HepG2 (cell line): Measurements from ENCODE around the gene CREG1. TPM values are rescaled to one million over a fixed set of nuclear protein-coding genes. Genes with fewer than 3 reads are reported as not detected.

Experiments used
- ATAC-seq: fragments of 200-7000 bp; cut with Tn5 transposase; 3 replicates; pipeline ENCODE4 v1.9.1; 2020; ENCODE audit warnings: mild to moderate bottlenecking, moderate library complexity
- BruUV-seq: library from RNA; stranded (reverse); fragments of 400-500 nt; replicated peaks from 2 replicates; lab custom pipeline; 2021; lab: Mats Ljungman, UMichigan
- CTCF ChIA-PET: fragments of 300-600 bp; formaldehyde crosslinking; extraction: SDS; loops from one replicate; lab custom pipeline; 2021; ENCODE audit warnings: low total read pairs, inconsistent platforms, low intra/inter-chr PET ratio; lab: Yijun Ruan, JAX
- POLR2A ChIA-PET: fragments of 350-600 bp; sonication (Branson Sonifier 250); formaldehyde crosslinking; loops from one replicate; lab custom pipeline; 2020; ENCODE audit warnings: antibody characterized with exemption, inconsistent platforms; lab: Yijun Ruan, JAX
- DNase-seq: peaks from one replicate; pipeline ENCODE4 v3.0.0-alpha.2; 2015; ENCODE audit warnings: low spot score
- FAIRE-seq: peaks from 3 replicates; lab custom pipeline; 2011; peaks lifted over from hg19 to GRCh38; lab: Jason Lieb, UNC
- H2AFZ ChIP-seq: one replicate; pipeline ENCODE4 v1.6.1; 2011; ENCODE audit warnings: low read length, inconsistent platforms
- H3K27ac ChIP-seq: fragments of 300-600 bp; 3 replicates; pipeline ENCODE4 v1.8.0; 2011; ENCODE audit warnings: mixed run types, mild to moderate bottlenecking, mixed read lengths, low read length, inconsistent platforms; ENCODE audit not compliant: insufficient read depth; ENCODE audit errors: extremely low read length
- H3K27me3 ChIP-seq, 2 experiments: fragments of 200-600 bp in 1 of 2; 2 replicates in 1 of 2; 3 replicates in 1 of 2; pipeline versions ENCODE4 v1.6.0 to v1.8.0; 2011; ENCODE audit warnings: low read length in 2 of 2, mild to moderate bottlenecking in 2 of 2, moderate library complexity in 2 of 2, inconsistent platforms in 1 of 2; ENCODE audit not compliant: insufficient read depth in 2 of 2, control insufficient read depth in 1 of 2
- H3K36me3 ChIP-seq, 2 experiments: fragments of 200-600 bp in 1 of 2; replicated peaks in 1 of 2; 2 replicates in 1 of 2; 3 replicates in 1 of 2; pipeline versions ENCODE4 v1.5.1 to v1.8.0; 2011; ENCODE audit warnings: low read length in 2 of 2, inconsistent platforms in 1 of 2; ENCODE audit not compliant: insufficient read depth in 2 of 2, control insufficient read depth in 1 of 2
- H3K4me1 ChIP-seq: 2 replicates; pipeline ENCODE4 v1.5.1; 2012; ENCODE audit warnings: low read length, inconsistent platforms; ENCODE audit not compliant: insufficient read depth
- H3K4me2 ChIP-seq: 2 replicates; pipeline ENCODE4 v1.6.0; 2011; ENCODE audit warnings: low read depth, low read length, inconsistent platforms
- H3K4me3 ChIP-seq, 3 experiments: fragments of 200-600 bp in 1 of 3; sonication (generic), shearing (Covaris generic) in 1 of 3; replicated peaks in 1 of 3; 2 replicates each; pipeline ENCODE4 v1.5.1; 2011 to 2016; ENCODE audit warnings: low read length in 3 of 3, inconsistent platforms in 2 of 3, low read depth in 2 of 3, mild to moderate bottlenecking in 2 of 3, control low read depth in 1 of 3, mixed read lengths in 1 of 3; ENCODE audit not compliant: insufficient read depth in 1 of 3
- H3K79me2 ChIP-seq: one replicate; pipeline ENCODE4 v1.6.1; 2011; ENCODE audit warnings: low read length, inconsistent platforms; ENCODE audit not compliant: insufficient read depth
- H3K9ac ChIP-seq: 2 replicates; pipeline ENCODE4 v1.6.0; 2011; ENCODE audit warnings: mild to moderate bottlenecking, low read depth, low read length, inconsistent platforms; ENCODE audit not compliant: insufficient read depth
- H3K9me3 ChIP-seq: 2 replicates; pipeline ENCODE4 v1.5.1; 2012; ENCODE audit warnings: mild to moderate bottlenecking, low read length
- H4K20me1 ChIP-seq: 2 replicates; pipeline ENCODE4 v1.6.0; 2011; ENCODE audit warnings: inconsistent platforms, mild to moderate bottlenecking, low read length, moderate library complexity; ENCODE audit not compliant: insufficient read depth
- CBX2 ChIP-seq, 2 experiments: fragments of 200-600 bp in 1 of 2; sonication (generic); formaldehyde crosslinking in 1 of 2; IDR thresholded peaks; 2 replicates each; pipeline versions ENCODE4 v1.7.0 to v1.8.1; 2018 to 2022; ENCODE audit warnings: low read depth in 2 of 2, low read length in 1 of 2, mild to moderate bottlenecking in 1 of 2, missing genetic modification reagents in 1 of 2
- PAX8 ChIP-seq: sonication (generic); formaldehyde crosslinking; IDR thresholded peaks from 2 replicates; pipeline ENCODE4 v1.8.0; 2022; ENCODE audit warnings: mild to moderate bottlenecking, missing genetic modification reagents, borderline replicate concordance
- ZNF629 ChIP-seq: sonication (generic); formaldehyde crosslinking; conservative IDR thresholded peaks from 2 replicates; pipeline ENCODE4 v1.5.0; 2020; ENCODE audit warnings: missing genetic modification reagents
- WGBS: methylation state at CpG from one replicate; pipeline ENCODE4 v1.1.6; 2017; ENCODE audit warnings: low lambda C conversion rate; 5-methylcytosine and 5-hydroxymethylcytosine counted together
- in situ Hi-C: cut with HindIII; loops from 2 replicates; pipeline ENCODE4 v1.10.0; 2017; ENCODE audit warnings: low pct_unique_long_range_greater_than_20kb; ENCODE audit not compliant: extremely low pct_ligation_motif_present
- intact Hi-C: fragments of 100-400 bp; cut with micrococcal nuclease; formaldehyde crosslinking; loops from one replicate; pipeline ENCODE4 v1.10.0; 2022; ENCODE audit not compliant: unreplicated experiment
- polyA plus RNA-seq, 8 experiments: library from polyadenylated mRNA; depleted of rRNA in 3 of 8; stranded (reverse) in 7 of 8; unstranded in 1 of 8; fragments of >200 nt; fragmentation: Illumina TruSeq in 4 of 8; extraction: Trizol in 4 of 8; gene quantifications; 2 replicates each; pipeline versions ENCODE4 v1.2.1 to v1.2.3, GENCODE V29; 2011 to 2016; ENCODE audit warnings: low read depth in 4 of 8, missing spikeins in 1 of 8, mixed read lengths in 1 of 8; ENCODE audit not compliant: insufficient read depth in 1 of 8
- total RNA-seq, 5 experiments: library from RNA; depleted of rRNA; stranded (reverse); fragments of >200 nt; fragmentation: Illumina TruSeq; extraction: Trizol; gene quantifications; 2 replicates each; pipeline ENCODE4 v1.2.3, GENCODE V29; 2016; ENCODE audit warnings: low read depth in 1 of 5
- TF ChIP-seq, protein P1 (sequence below): sonication (generic); formaldehyde crosslinking; IDR thresholded peaks from 2 replicates; pipeline ENCODE4 v1.4.0; 2020; ENCODE audit warnings: missing genetic modification reagents

Gene CREG1
- total and polyA plus RNA-seq, 2 of the 13 experiments (the other 11 are each of a cell fraction or from before 2014, with no cell fraction given), result 31.3 to 33.5 TPM

- no peak overlapping the region for H3K9ac ChIP-seq
- H2AFZ ChIP-seq, result no peak overlapping the region
- H3K79me2 ChIP-seq, result no peaks in the 10 kb centered on the region
- ChIA-PET CTCF (no interaction called here), POLR2A (no interaction called here)
- TF ChIP-seq CBX2 (IDR thresholded peaks at IDR 0.05; ENCODE audit: low read depth, low read length) (0 out of 2 replicates have a peak, but pooled peaks have one; percentile 51), CBX2 (CRISPR knock-in tag; IDR thresholded peaks at IDR 0.05; ENCODE audit: low read depth) (no peak)
- TF ChIP-seq, protein P1, sequence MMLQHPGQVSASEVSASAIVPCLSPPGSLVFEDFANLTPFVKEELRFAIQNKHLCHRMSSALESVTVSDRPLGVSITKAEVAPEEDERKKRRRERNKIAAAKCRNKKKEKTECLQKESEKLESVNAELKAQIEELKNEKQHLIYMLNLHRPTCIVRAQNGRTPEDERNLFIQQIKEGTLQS (CRISPR knock-in tag), result no peak
- H4K20me1 ChIP-seq, result no peaks in the 10 kb centered on the region
- intact Hi-C loops (no loop called here), in situ Hi-C loops (no loop called here)
- H3K9me3 ChIP-seq, result no peaks in the 10 kb centered on the region
- WGBS, result 19% methylated on average over 11 of the region's 11 CpGs
- no TSS peak for BruUV-seq
- H3K27ac ChIP-seq, result no peak overlapping the region
- no peaks in the 10 kb centered on the region; the same call in 1 of the 2 replicates for H3K4me1 ChIP-seq
- DNase-seq, result no peak
- no peak for ATAC-seq
- no peak overlapping the region for H3K4me3 ChIP-seq
- no peak for FAIRE-seq
- no peaks in the 10 kb centered on the region for H3K36me3 ChIP-seq
- no peak overlapping the region for H3K4me2 ChIP-seq
- H3K27me3 ChIP-seq, result peaks cover 7 to 40% of the 10 kb centered on the region in 2 experiments; a peak in 3 of 5 replicates
These were observed 56.6 kb downstream of the CREG1 start for GRCh38 chr1:167496797-167497619.

GRCh38 chr1:167493372-167493771 lies 60.2 kb downstream of the CREG1 start:
- FAIRE-seq (no peak), DNase-seq (no peak), ATAC-seq (no peak)
- Histone ChIP-seq H3K27me3 (peaks cover 5 to 26% of the 10 kb centered on the region in 2 experiments; a peak in 4 of 5 replicates), H3K4me2 (no peak overlapping the region), H3K36me3 (no peaks in the 10 kb centered on the region), H3K4me3 (no peak overlapping the region), H3K27ac (no peak overlapping the region), H2AFZ (no peak overlapping the region), H3K79me2 (no peaks in the 10 kb centered on the region), H4K20me1 (no peaks in the 10 kb centered on the region), H3K9me3 (no peaks in the 10 kb centered on the region), H3K9ac (no peak overlapping the region), H3K4me1 (no peaks in the 10 kb centered on the region; the same call in 1 of the 2 replicates)
- ChIA-PET POLR2A (no interaction called here), CTCF (no interaction called here)
- TF ChIP-seq PAX8 (CRISPR knock-in tag) (no peak), ZNF629 (CRISPR knock-in tag) (peak; percentile 68)
- in situ Hi-C loops (no loop called here), intact Hi-C loops (no loop called here)
- no TSS peak for BruUV-seq
- 67% methylated on average over 2 of the region's 2 CpGs for WGBS
